Activated T-helper 2 cell treated with anti-CD3 and anti-CD28 coated beads, Interferon-gamma antibody, Interleukin-2, Interleukin-4, amounts not matched to agents 10 μg/mL and 5 μg/mL and 100 μg/mL, durations not matched to agents 14 hours and 24 hours and 36 hours (primary cell): ENCODE results near the gene FADS3. TPM values are rescaled to one million over a fixed set of nuclear protein-coding genes. Genes with fewer than 3 reads are reported as not detected.

Experiments
- DNase-seq: peaks from one replicate; pipeline ENCODE4 v3.0.0; 2021; ENCODE audit warnings: low spot score
- H3K27ac Mint-ChIP-seq: one replicate; pipeline ENCODE4 v1.8.0; 2021; ENCODE audit warnings: mixed read lengths
- H3K27me3 Mint-ChIP-seq: one replicate; pipeline ENCODE4 v1.8.0; 2021; ENCODE audit warnings: low read depth, mixed read lengths
- H3K36me3 Mint-ChIP-seq: one replicate; pipeline ENCODE4 v1.8.0; 2021; ENCODE audit warnings: low read depth, mixed read lengths
- H3K4me1 Mint-ChIP-seq: one replicate; pipeline ENCODE4 v1.8.0; 2021; ENCODE audit warnings: low read depth, mixed read lengths
- H3K4me3 Mint-ChIP-seq: one replicate; pipeline ENCODE4 v1.8.0; 2021; ENCODE audit warnings: low read depth, mild to moderate bottlenecking, moderate library complexity, mixed read lengths
- H3K9me3 Mint-ChIP-seq: one replicate; pipeline ENCODE4 v1.8.0; 2021; ENCODE audit warnings: mixed read lengths
- intact Hi-C: fragments of 100-400 bp; cut with micrococcal nuclease; formaldehyde crosslinking; loops from one replicate; pipeline ENCODE4 v1.15.1; 2023
- total RNA-seq: library from RNA; stranded (reverse); gene quantifications from 2 replicates; pipeline ENCODE4 v1.2.3, GENCODE V29; 2022

FADS3 gene
- total RNA-seq, 1 donor from 2014 or later, result 22.1 TPM

GRCh38 chr11:61911128-61911700, 19.9 kb upstream of the FADS3 start:
- Mint-ChIP-seq H3K27ac (no peak overlapping the region), H3K27me3 (peaks cover 13% of the 10 kb centered on the region), H3K4me3 (no peak overlapping the region), H3K9me3 (no peaks in the 10 kb centered on the region), H3K36me3 (no peaks in the 10 kb centered on the region), H3K4me1 (no peaks in the 10 kb centered on the region)
- intact Hi-C loops, result no loop called here
- DNase-seq, result no peak

DNA sequence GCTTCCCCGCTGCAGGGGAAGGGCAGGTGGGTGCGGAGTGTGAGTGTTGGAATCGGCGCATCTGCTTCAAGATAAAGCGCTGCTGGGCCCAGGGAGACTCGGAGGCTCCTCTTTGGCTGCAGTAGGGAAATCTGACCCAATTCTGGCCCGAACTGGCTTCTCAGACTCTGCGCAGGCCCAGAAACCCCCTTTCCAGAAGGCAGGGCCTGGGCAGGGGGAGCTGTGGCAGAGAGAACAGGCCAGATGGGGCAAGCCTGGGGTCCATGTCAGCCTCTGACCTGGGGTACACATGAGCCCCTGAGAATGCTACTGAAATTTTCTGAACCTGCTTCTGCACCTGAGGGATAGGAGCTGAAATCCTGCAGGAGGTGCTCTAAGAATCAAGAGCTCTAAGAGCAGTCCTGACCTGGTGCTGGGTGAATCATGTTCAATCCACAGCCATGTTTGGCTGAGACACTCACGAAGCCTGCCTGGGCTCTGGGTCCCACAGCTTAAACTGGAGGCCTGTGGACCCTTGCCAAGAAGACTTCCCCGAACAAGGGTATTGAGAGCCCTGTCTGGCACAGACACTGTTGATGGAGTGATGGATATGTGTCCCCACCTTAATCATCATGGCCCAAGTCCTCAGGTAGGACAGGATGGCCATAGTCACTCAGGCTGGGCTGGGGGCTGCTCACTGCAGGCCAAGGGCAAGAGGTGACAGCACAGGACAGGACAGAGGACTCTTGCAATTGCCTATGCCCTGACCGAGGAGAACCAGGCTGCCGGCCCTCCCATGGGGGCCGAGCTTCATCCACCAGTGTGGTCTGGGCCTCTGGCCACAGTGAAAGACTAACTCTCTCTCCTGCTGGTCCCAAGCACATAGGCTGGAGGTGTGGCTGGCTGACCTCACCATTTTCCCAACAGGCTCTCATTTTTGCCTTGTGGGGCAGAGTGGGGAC, 19.1 kb upstream of the FADS3 start:
- Mint-ChIP-seq H3K27ac (no peak overlapping the region), H3K9me3 (no peaks in the 10 kb centered on the region), H3K36me3 (no peaks in the 10 kb centered on the region), H3K27me3 (peaks cover 10% of the 10 kb centered on the region), H3K4me3 (no peak overlapping the region), H3K4me1 (no peaks in the 10 kb centered on the region)
- no peak for DNase-seq
- intact Hi-C loops, result no loop called here

- DNase-seq, result no peak
- Mint-ChIP-seq H3K4me1 (no peaks in the 10 kb centered on the region), H3K36me3 (no peaks in the 10 kb centered on the region), H3K27me3 (no peaks in the 10 kb centered on the region), H3K4me3 (no peak overlapping the region), H3K27ac (no peak overlapping the region), H3K9me3 (no peaks in the 10 kb centered on the region)
- intact Hi-C loops, result no loop called here
These were observed 17.5 kb upstream of the FADS3 start for GRCh38 chr11:61908730-61909316.

GRCh38 chr11:61907871-61908729, 16.8 kb upstream of the FADS3 start:
- no peak overlapping the region for H3K27ac Mint-ChIP-seq
- DNase-seq, result no peak
- H3K36me3 Mint-ChIP-seq, result no peaks in the 10 kb centered on the region
- H3K27me3 Mint-ChIP-seq, result peaks cover 2% of the 10 kb centered on the region
- no peaks in the 10 kb centered on the region for H3K4me1 Mint-ChIP-seq
- no peaks in the 10 kb centered on the region for H3K9me3 Mint-ChIP-seq
- H3K4me3 Mint-ChIP-seq, result no peak overlapping the region
- intact Hi-C loops, result no loop called here

GRCh38 chr11:61907282-61907681, 15.9 kb upstream of the FADS3 start:
- intact Hi-C loops, result no loop called here
- Mint-ChIP-seq H3K9me3 (no peaks in the 10 kb centered on the region), H3K4me1 (no peaks in the 10 kb centered on the region), H3K27ac (no peak overlapping the region), H3K36me3 (no peaks in the 10 kb centered on the region), H3K27me3 (peaks cover 2% of the 10 kb centered on the region), H3K4me3 (no peak overlapping the region)
- DNase-seq, result no peak

DNA sequence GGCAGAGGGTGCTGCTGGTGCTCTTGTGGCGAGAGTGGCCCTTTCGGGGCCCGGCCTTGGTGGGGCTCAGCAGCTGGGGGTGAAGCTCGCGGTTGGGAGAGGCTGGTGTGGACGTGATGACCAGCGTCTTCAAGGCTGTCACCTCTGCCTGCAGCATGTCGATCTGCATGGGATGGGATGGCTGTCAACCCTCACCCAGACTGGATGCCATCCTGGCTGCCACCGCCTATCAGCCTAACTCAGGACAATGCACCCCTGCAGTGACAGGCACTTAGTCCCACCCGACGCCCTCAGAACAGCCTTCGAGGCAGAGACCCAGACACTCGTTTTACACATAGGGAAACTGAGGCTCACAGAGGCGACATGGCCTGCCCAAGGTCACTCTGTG, 15.2 kb upstream of the FADS3 start:
- no peaks in the 10 kb centered on the region for H3K4me1 Mint-ChIP-seq
- no peak for DNase-seq
- H3K27me3 Mint-ChIP-seq, result peaks cover 2% of the 10 kb centered on the region
- H3K36me3 Mint-ChIP-seq, result no peaks in the 10 kb centered on the region
- no peak overlapping the region for H3K4me3 Mint-ChIP-seq
- no peak overlapping the region for H3K27ac Mint-ChIP-seq
- no peaks in the 10 kb centered on the region for H3K9me3 Mint-ChIP-seq
- intact Hi-C loops, result no loop called here

- no peak overlapping the region for H3K27ac Mint-ChIP-seq
- H3K4me1 Mint-ChIP-seq, result no peaks in the 10 kb centered on the region
- H3K27me3 Mint-ChIP-seq, result peaks cover 2% of the 10 kb centered on the region
- no peak overlapping the region for H3K4me3 Mint-ChIP-seq
- H3K36me3 Mint-ChIP-seq, result no peaks in the 10 kb centered on the region
- intact Hi-C loops, result no loop called here
- H3K9me3 Mint-ChIP-seq, result no peaks in the 10 kb centered on the region
- DNase-seq, result no peak
These were observed 14.6 kb upstream of the FADS3 start for GRCh38 chr11:61905801-61906521.

DNA sequence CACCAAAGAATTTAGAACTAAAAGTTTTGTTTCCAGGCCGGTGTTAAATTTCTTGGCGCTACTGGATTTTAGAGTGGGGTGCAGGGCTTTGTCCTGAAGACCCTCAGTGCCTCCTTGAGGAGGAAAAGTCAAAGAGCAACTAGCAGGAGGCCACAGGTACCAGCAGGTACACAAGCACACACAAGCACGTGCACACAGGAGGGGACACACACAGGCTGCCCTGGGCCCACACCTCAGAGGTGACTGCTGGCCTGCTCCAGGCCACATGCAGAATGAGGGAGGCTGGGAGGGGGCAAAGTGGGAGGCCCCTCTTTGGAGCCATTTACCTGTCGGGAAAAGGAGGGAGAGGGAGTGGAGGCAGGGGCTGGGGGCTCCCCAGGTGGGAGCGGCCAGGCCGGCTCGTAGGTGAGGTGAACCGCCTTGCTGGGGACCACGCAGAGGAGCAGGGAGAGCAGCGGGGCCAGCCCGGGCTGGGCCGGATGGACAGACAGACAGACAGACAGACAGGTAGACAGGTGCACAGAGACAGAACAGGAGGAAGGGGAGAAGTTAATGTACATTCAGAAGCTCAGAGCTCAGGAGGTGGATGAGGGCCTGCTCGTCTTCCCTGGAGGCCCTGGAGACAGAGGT, 13.8 kb upstream of the FADS3 start:
- Mint-ChIP-seq H3K9me3 (no peaks in the 10 kb centered on the region), H3K4me1 (no peaks in the 10 kb centered on the region), H3K27ac (no peak overlapping the region), H3K4me3 (no peak overlapping the region), H3K27me3 (peaks cover 2% of the 10 kb centered on the region), H3K36me3 (no peaks in the 10 kb centered on the region)
- DNase-seq, result no peak
- intact Hi-C loops, result no loop called here

GRCh38 chr11:61904539-61905048, 13.2 kb upstream of the FADS3 start:
- Mint-ChIP-seq H3K4me1 (no peaks in the 10 kb centered on the region), H3K27ac (no peak overlapping the region), H3K36me3 (no peaks in the 10 kb centered on the region), H3K27me3 (peaks cover 2% of the 10 kb centered on the region), H3K9me3 (no peaks in the 10 kb centered on the region), H3K4me3 (no peak overlapping the region)
- DNase-seq, result no peak
- intact Hi-C loops, result no loop called here

- no peak overlapping the region for H3K4me3 Mint-ChIP-seq
- no peaks in the 10 kb centered on the region for H3K36me3 Mint-ChIP-seq
- H3K27ac Mint-ChIP-seq, result no peak overlapping the region
These were observed 12.5 kb upstream of the FADS3 start for GRCh38 chr11:61903845-61904244.

DNA sequence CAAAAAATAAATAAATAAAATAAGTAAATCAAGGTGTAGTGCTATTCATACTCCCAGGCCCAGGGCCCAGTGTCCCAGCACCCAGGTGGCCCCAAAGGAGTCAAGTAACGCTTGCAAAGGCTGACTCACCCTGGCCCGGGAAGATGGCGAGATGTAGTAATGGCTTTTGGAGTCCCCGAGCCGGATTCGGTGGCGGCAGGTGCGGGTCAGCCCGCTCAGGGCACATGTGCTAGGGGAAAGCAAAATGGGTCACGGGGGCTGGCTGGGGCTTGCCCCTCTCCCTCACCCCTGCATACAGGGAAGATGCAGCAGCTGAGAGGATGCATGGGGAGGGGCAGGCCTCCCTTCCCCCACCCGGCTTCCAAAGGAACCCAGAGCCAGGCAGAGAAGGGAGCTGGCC, 11.0 kb upstream of the FADS3 start:
- Mint-ChIP-seq H3K4me1 (peaks cover 5% of the 10 kb centered on the region), H3K27ac (no peak overlapping the region), H3K4me3 (no peak overlapping the region), H3K27me3 (peaks cover 2% of the 10 kb centered on the region), H3K36me3 (no peaks in the 10 kb centered on the region), H3K9me3 (no peaks in the 10 kb centered on the region)
- DNase-seq, result no peak
- intact Hi-C loops, result no loop called here

More at GRCh38 chr11:61903845-61904244, 12.5 kb upstream of the FADS3 start:
- no peak for DNase-seq
- H3K4me1 Mint-ChIP-seq, result peaks cover 5% of the 10 kb centered on the region
- intact Hi-C loops, result no loop called here
- H3K9me3 Mint-ChIP-seq, result no peaks in the 10 kb centered on the region
- peaks cover 2% of the 10 kb centered on the region for H3K27me3 Mint-ChIP-seq
